Measurements from ENCODE around the gene LTB4R2. TPM values are rescaled to one million over a fixed set of nuclear protein-coding genes. Genes with fewer than 3 reads are reported as not detected.

The LTB4R2 gene
- total RNA-seq, 1 donor from 2014 or later: 1.8 TPM

GRCh38 chr14:24291446-24292117 is 18.4 kb upstream of the LTB4R2 start:
- H3K79me2 ChIP-seq (ENCODE audit: low read depth): no peaks in the 10 kb centered on the region
- H3K9me3 Mint-ChIP-seq: no peaks in the 10 kb centered on the region
- H3K36me3 ChIP-seq: no peaks in the 10 kb centered on the region
- no peak overlapping the region for H3K27ac ChIP-seq
- DNase-seq (ENCODE audit: low spot score): no peak
- H3K27me3 Mint-ChIP-seq (ENCODE audit: insufficient read depth, low read depth): no peaks in the 10 kb centered on the region
- no peak overlapping the region for H3K9ac ChIP-seq
- no peak overlapping the region for H3K4me3 Mint-ChIP-seq
- H4K20me1 ChIP-seq (ENCODE audit: low read depth): no peaks in the 10 kb centered on the region
- no peaks in the 10 kb centered on the region for H3K4me1 ChIP-seq
- no peak overlapping the region for H2AFZ ChIP-seq (replicated peaks)
- no peaks in the 10 kb centered on the region for H3K4me1 Mint-ChIP-seq
- no peaks in the 10 kb centered on the region for H3K27me3 ChIP-seq
- no peaks in the 10 kb centered on the region for H3F3A ChIP-seq (ENCODE audit: low read depth)
- H3K4me3 ChIP-seq: no peak overlapping the region
- no peak overlapping the region for H3K27ac Mint-ChIP-seq
- no peaks in the 10 kb centered on the region for H3K9me3 ChIP-seq (ENCODE audit: low read depth)
- no peak overlapping the region for H3K4me2 ChIP-seq
- TF ChIP-seq EZH2phosphoT487 (IDR thresholded peaks at IDR 0.05) (no peak), CTCF (IDR thresholded peaks at IDR 0.05) (no peak), EZH2 (IDR thresholded peaks at IDR 0.05) (no peak)
- H3K36me3 Mint-ChIP-seq: peaks cover 7% of the 10 kb centered on the region

GRCh38 chr14:24292118-24292807 is 17.7 kb upstream of the LTB4R2 start:
- Mint-ChIP-seq H3K27ac (no peak overlapping the region), H3K4me3 (no peak overlapping the region), H3K4me1 (peaks cover 2% of the 10 kb centered on the region), H3K27me3 (ENCODE audit: insufficient read depth, low read depth) (no peaks in the 10 kb centered on the region), H3K36me3 (peaks cover 7% of the 10 kb centered on the region), H3K9me3 (no peaks in the 10 kb centered on the region)
- no peaks in the 10 kb centered on the region for H4K20me1 ChIP-seq (ENCODE audit: low read depth)
- H3F3A ChIP-seq (ENCODE audit: low read depth): peaks cover 2% of the 10 kb centered on the region
- peak overlapping the region; percentile 49 for H3K9ac ChIP-seq
- no peaks in the 10 kb centered on the region for H3K79me2 ChIP-seq (ENCODE audit: low read depth)
- H3K9me3 ChIP-seq (ENCODE audit: low read depth): no peaks in the 10 kb centered on the region
- H3K4me2 ChIP-seq: no peak overlapping the region
- no peak for TF ChIP-seq CTCF (IDR thresholded peaks at IDR 0.05)
- no peak for TF ChIP-seq EZH2 (IDR thresholded peaks at IDR 0.05)
- TF ChIP-seq EZH2phosphoT487 (IDR thresholded peaks at IDR 0.05): no peak
- H3K27ac ChIP-seq: no peak overlapping the region
- no peak overlapping the region for H2AFZ ChIP-seq (replicated peaks)
- H3K36me3 ChIP-seq: no peaks in the 10 kb centered on the region
- H3K4me3 ChIP-seq: no peak overlapping the region
- H3K27me3 ChIP-seq: no peaks in the 10 kb centered on the region
- H3K4me1 ChIP-seq: no peaks in the 10 kb centered on the region
- DNase-seq (ENCODE audit: low spot score): no peak

GRCh38 chr14:24293525-24293924 is 16.4 kb upstream of the LTB4R2 start:
- H3K4me1 ChIP-seq: peaks cover under 1% of the 10 kb centered on the region
- peaks cover 8% of the 10 kb centered on the region for H3F3A ChIP-seq (ENCODE audit: low read depth)
- Mint-ChIP-seq H3K27me3 (ENCODE audit: insufficient read depth, low read depth) (no peaks in the 10 kb centered on the region), H3K27ac (no peak overlapping the region), H3K9me3 (no peaks in the 10 kb centered on the region), H3K4me1 (peaks cover 6% of the 10 kb centered on the region), H3K36me3 (peaks cover 7% of the 10 kb centered on the region), H3K4me3 (no peak overlapping the region)
- H2AFZ ChIP-seq (replicated peaks): no peak overlapping the region
- H3K79me2 ChIP-seq (ENCODE audit: low read depth): no peaks in the 10 kb centered on the region
- no peak for DNase-seq (ENCODE audit: low spot score)
- no peaks in the 10 kb centered on the region for H3K9me3 ChIP-seq (ENCODE audit: low read depth)
- H3K4me2 ChIP-seq: no peak overlapping the region
- no peak overlapping the region for H3K4me3 ChIP-seq
- no peak overlapping the region for H3K27ac ChIP-seq
- H3K36me3 ChIP-seq: no peaks in the 10 kb centered on the region
- no peaks in the 10 kb centered on the region for H3K27me3 ChIP-seq
- H4K20me1 ChIP-seq (ENCODE audit: low read depth): no peaks in the 10 kb centered on the region
- TF ChIP-seq EZH2phosphoT487 (IDR thresholded peaks at IDR 0.05) (no peak), CTCF (IDR thresholded peaks at IDR 0.05) (no peak), EZH2 (IDR thresholded peaks at IDR 0.05) (no peak)
- H3K9ac ChIP-seq: no peak overlapping the region
